ENCODE data around the gene CTBP1. TPM values are rescaled to one million over a fixed set of nuclear protein-coding genes. Genes with fewer than 3 reads are reported as not detected.

The CTBP1 gene
- total RNA-seq, 1 donor from 2014 or later = 121 TPM

GRCh38 chr4:1195109-1195671, 53.7 kb downstream of the CTBP1 start:
- ATAC-seq = no peak
- intact Hi-C loops (cut with DNase I) = no loop called here
- peak; percentile 65 for DNase-seq (ENCODE audit: missing footprints)

- ATAC-seq (peak; percentile 56), DNase-seq (ENCODE audit: missing footprints) (peak; percentile 77)
- intact Hi-C loops (cut with DNase I) = no loop called here
Measured at GRCh38 chr4:1194010-1194900, 54.7 kb downstream of the CTBP1 start.

- no peak for ATAC-seq
Measured at GRCh38 chr4:1193206-1194009, 55.5 kb downstream of the CTBP1 start.

GRCh38 chr4:1192493-1193205, 56.3 kb downstream of the CTBP1 start:
- DNase-seq (ENCODE audit: missing footprints) = peak; percentile 72
- peak; percentile 62 for ATAC-seq
- intact Hi-C loops (cut with DNase I) = no loop called here

More at GRCh38 chr4:1193206-1194009, 55.5 kb downstream of the CTBP1 start:
- peak; percentile 51 for DNase-seq (ENCODE audit: missing footprints)
- intact Hi-C loops (cut with DNase I) = no loop called here

- intact Hi-C loops (cut with DNase I) = no loop called here
- ATAC-seq (peak; percentile 92), DNase-seq (ENCODE audit: missing footprints) (peak; percentile 88)
Measured at GRCh38 chr4:1192091-1192492, 56.8 kb downstream of the CTBP1 start.

- intact Hi-C loops (cut with DNase I) = no loop called here
- ATAC-seq (no peak), DNase-seq (ENCODE audit: missing footprints) (peak; percentile 56)
Measured at GRCh38 chr4:1191621-1192020, 57.3 kb downstream of the CTBP1 start.

GRCh38 chr4:1187182-1187581, 61.7 kb downstream of the CTBP1 start:
- no peak for ATAC-seq
- peak; percentile 11 for DNase-seq (ENCODE audit: missing footprints)
- intact Hi-C loops (cut with DNase I) = no loop called here

GRCh38 chr4:1183985-1184773, 64.8 kb downstream of the CTBP1 start:
- peak; percentile 21 for DNase-seq (ENCODE audit: missing footprints)
- no peak for ATAC-seq
- intact Hi-C loops (cut with DNase I) = no loop called here

GRCh38 chr4:1182313-1182712, 66.6 kb downstream of the CTBP1 start:
- ATAC-seq (no peak), DNase-seq (ENCODE audit: missing footprints) (no peak)
- intact Hi-C loops (cut with DNase I) = no loop called here

GRCh38 chr4:1180663-1181062, 68.3 kb downstream of the CTBP1 start:
- intact Hi-C loops (cut with DNase I) = no loop called here
- no peak for DNase-seq (ENCODE audit: missing footprints)
- no peak for ATAC-seq

GRCh38 chr4:1179976-1180375, 69.0 kb downstream of the CTBP1 start:
- intact Hi-C loops (cut with DNase I) = no loop called here
- DNase-seq (ENCODE audit: missing footprints) (no peak), ATAC-seq (no peak)

- DNase-seq (ENCODE audit: missing footprints) (peak; percentile 71), ATAC-seq (no peak)
- intact Hi-C loops (cut with DNase I) = no loop called here
Measured at GRCh38 chr4:1179089-1179441, 69.9 kb downstream of the CTBP1 start.

- DNase-seq (ENCODE audit: missing footprints) (peak; percentile 40), ATAC-seq (no peak)
- intact Hi-C loops (cut with DNase I) = no loop called here
Measured at GRCh38 chr4:1178300-1179088, 70.4 kb downstream of the CTBP1 start.

- intact Hi-C loops (cut with DNase I) = no loop called here
- DNase-seq (ENCODE audit: missing footprints) (peak; percentile 60), ATAC-seq (peak; percentile 64)
Measured at GRCh38 chr4:1177274-1178141, 71.4 kb downstream of the CTBP1 start.

- intact Hi-C loops (cut with DNase I) = no loop called here
- ATAC-seq (no peak), DNase-seq (ENCODE audit: missing footprints) (peak; percentile 49)
Measured at GRCh38 chr4:1176398-1177273, 72.3 kb downstream of the CTBP1 start.
